Cerebellar nuclear complex (tissue), 1 donor: Measurements from ENCODE around the gene PIR.
A peak's percentile ranks its signal among the peaks of the same experiment; 100 is the strongest.

Experiments used
- DNase-seq, 2 experiments: peaks; one replicate each; lab custom pipeline; 2025; lab: John Stamatoyannopoulos, UW

PIR gene

DNA sequence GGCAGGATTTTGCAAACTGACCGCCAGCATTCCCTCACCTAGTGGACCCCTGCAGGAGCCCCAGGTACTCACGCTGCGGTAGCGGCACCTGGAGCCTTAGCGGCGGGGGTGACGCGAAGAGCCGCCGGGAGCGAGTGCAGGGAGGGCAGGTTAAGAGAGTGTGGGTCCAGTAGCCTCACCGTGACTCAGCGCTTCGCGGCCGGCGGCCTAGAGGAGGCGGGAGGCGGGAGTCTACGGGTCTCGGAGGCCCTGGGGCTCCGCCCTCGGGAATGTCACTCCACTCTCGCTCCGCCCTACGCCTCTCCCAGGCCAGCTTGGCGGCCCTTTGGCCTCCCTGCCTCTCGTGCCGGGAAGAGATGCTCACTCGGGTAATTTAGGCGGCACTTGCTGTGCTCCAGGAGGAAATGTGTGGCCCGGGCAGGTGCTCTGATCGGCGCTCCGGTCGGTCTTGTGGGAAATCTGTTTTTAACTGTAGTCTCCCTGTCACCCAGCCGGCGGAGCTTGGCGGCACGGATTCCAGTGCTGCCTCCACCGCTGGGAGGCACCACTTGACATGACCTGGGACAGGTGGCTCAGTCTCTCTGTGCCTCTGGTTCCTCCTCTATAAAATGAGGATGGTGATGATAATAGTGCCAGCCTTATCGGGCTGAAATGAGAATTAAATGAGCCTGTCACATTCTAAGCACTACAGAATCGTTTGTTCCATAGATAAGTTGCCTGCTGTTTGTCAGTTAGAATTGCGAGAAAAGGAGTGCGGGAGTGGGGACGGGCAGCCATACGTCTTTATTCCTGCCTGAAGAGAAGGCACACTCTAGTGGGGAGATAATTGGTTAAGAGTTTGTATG is at the start of gene PIR:
Gene PIR, minus strand, starts transcription at position 216 of the 845 bp plus-strand sequence. CDS start 2,076 bp downstream, outside the sequence.
- peak in 1 of 2 experiments; percentile 65 for DNase-seq

DNA sequence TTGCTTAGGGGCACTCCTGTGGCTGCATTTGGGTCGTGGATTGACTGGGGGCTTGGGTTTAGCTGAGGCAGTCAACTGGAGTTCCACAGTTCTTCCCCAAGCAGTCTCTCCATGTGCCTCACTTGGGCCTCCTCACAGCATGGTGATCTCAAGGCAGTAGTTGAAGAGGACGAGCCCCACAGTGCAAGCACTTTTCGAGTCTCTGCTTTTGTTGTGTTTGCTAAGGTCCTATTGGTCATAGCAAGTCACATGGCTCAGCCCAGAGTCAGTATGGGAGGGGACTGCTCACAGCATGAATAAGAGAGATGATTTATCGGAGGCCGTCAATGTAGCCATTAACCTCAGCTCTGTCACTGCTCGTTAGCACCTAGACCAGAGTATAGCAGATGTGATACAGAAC is 37.2 kb upstream of the PIR start:
- DNase-seq, result no peak

DNA sequence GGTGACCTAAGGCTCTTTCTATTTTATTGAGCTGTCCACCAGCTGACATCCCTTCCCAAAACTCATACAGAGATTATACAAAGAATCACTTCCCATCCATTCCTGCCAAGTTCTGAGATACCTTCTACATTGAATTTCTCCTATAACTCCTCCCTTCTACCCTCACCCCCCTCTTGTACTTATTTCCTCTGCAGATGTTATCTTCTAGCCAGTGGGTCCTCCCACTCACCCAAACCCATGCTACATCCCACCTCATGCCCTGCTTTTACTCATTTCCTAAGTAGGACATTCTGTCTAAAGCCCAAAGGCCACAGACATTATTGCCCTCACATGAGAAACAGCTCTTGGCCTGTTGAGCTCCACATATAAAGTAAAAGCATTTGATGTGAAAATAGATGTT is 36.0 kb upstream of the PIR start:
- no peak for DNase-seq

DNA sequence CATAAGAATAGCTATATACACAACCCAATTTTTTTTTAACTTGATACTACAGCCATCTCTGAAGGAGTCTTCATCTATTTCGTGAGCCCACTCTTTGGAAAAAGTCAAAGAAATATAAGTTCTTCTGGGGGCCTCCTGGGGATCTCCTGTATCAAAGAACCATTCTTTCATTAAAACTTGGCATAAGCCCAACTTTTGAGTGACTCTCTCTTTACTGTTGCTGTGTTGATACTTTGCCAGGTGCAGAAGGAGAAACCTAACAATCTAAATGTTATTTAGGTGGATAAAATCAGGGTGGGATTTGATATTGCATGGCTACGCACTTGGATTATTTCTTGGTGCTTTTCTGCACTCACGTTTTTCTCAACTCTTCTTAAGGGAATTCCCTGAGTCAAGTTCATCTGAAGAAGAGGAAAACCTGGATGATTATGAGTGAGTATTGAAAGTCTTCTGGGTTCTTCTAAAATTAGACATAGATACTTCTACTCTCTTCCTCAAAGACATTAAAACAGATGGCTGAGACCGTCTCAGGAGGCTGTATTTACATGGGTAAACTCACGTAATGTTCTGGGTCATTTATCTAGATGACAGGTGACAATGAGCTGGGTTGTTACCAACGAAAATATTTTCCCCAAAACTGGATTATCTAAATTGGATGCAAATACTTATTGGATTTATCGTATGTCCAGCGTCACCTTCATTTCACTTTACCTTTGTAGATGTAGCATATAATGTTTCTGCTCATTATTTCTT is 32.7 kb upstream of the PIR start:
- DNase-seq, result no peak

DNA sequence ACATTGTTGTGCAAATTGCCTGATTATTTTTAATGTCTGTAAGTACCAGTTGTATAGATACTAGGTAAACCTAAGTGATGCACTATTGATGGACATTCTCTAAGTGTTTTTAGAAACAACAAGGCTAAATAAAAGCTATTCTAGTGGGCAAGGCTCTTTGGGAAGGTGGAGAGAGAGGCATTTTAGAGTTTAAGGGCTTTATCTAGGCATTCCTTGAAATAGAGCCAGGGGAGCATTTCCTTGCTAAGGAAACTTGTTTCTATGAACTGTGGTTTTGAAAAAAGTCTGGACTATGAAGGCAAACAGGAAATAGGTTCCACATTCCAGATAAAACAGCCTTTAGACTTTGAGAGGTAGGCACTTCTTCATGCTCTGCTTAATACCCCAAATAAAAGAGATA is 31.3 kb upstream of the PIR start:
- no peak for DNase-seq

DNA sequence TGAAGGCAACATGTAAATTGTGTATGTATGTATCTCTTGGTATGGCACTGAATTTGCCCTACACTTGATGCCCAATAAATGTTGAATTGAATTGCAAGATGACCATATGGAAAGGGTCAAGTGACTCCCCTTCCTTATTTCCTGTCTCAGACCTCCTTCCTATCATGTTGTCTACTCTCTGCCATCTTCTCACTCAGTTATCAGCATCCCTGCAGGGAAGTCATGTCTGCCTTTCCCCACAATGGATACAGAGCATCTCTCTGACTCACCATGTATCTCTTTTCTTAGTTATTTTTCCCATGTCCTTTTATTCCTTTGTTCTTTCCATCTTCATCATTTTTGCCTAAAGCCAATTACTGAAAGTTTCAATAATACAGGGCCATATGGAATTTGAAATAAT is 30.0 kb upstream of the PIR start:
- DNase-seq, result no peak

DNA sequence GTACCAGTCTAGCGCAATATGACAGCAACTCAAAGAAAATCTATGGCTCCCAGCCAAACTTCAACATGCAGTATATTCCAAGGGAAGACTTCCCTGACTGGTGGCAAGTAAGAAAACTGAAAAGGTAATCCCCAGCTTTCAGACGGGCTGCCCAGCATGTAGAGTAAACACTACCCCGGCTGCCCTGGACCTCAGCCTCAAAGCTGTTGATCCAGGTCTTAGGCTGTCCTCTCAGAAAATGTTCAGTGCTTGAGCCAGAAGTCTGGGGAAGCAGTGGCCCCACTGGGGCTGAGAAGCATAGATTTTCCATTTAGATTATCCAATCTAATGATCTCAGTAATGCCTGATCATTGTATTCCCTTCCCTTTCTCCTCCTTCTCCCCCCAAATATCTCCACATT is 29.3 kb upstream of the PIR start:
- DNase-seq, result no peak

DNA sequence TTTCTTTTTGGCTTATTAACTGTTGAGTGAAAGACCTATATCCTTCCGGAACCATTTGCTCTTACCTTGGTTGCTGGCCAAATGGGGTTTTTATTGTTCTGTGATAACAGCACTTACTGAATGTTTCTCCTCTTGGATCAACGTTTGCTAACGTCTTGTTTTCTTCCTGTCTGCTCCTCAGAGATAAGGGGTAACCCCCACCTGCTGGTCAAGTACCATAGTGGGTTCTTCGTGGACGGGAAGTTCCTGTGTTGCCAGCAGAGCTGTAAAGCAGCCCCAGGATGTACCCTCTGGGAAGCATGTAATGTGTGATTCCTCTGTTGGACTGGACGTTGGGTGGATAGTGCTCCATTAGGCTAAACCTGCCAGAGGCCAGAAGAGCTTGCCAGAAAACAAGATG is 22.8 kb upstream of the PIR start:
- DNase-seq, result no peak

DNA sequence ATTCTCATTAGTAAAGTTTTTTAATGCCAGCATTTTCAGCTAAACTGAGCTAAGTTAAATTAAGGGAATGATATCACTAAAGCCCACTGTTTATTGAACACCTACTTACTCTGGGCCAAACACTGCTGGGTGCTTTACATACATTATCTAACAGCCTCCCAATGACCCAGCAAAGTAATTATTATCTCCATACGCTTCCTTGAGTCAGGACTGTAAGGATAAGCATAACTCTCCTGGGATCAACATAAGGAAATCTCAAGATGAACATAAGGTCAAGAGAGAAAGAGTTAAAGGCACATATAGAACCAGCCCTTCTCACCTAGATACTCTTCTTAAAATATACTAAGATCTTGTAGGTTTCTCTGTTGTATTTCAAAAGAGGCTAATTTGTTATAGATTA is 21.1 kb upstream of the PIR start:
- DNase-seq, result no peak

DNA sequence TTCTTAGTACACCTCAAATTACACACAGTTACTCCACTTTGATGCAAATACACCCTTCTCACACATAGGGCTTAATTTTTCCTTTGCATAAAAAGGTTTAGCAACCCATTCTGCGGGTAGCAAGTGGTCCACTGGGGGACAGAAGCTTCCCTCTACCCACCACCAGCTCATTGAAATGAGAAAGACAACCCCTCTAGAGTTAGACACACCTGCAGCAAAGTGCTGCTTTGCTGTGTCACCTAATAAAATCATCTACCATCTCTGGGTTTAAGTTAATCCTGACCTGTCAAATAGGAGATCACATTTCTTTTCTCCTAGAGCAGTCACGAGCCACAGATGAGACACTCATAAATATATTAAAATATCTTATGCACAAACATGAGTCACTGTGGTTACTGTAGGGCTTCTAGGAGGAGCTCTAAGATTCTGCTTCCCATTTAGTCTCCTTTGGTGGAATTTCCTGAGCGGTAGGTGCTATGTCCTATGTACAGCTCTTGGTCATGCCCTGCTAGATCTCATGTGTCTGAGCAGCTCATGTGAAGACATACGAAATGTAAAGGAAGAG is 19.4 kb upstream of the PIR start:
- no peak for DNase-seq

DNA sequence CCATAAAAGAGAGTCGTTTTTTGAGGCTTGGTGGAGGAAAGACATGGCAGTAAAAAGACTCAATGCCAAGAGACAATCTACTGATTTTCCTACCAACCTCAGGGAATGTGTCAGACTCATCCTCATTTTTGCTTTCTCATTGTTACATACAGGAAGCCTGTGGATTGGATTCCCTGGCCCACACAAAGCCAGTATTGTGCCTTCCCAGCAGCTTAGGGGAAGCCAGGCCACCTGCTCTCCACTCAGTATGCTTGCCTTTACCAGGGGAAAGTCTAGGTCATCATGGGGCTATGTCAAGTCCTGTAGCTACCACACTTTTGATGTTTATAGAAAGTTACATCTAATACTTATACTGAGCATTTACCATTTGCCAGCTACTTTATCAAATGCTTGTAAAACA is 18.4 kb upstream of the PIR start:
- DNase-seq, result no peak

DNA sequence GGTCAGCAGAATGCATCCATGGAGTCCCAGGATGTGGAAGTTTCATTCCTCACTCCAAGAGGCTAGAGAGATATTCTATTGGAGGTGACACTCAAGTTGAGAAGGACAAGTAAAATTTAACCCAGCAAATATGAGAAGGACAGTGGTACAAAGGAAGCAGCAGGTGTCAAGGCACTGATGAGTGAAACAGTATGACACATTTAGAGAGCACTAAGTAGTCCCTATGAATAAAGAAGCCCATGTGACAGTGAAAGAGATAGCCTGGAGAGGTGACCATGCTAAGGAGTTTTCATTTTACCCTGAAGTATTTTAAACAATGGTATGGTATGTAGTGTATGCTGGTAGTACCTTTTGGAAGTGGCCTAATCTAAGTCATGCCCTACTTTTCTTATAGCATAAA is 16.7 kb upstream of the PIR start:
- no peak for DNase-seq

DNA sequence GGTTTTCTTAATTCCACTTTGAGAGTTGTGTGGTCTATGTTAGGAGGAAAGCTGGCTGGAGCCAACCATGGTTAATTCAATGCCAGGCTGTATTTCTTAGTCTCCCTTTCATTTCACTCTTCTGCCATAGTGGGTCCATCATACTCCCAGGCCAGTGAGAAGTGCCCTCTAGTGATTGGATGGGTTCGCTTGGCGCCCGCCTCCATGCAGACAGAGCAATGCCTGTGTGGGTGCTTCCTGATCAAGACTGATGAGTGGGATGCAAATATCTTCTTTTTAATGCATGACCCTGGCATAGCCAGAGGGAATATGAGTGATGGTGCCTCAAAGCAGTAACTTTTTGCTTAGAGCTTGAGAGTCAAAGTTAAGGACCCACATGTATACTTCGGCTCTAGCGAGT is 13.9 kb upstream of the PIR start:
- no peak for DNase-seq

DNA sequence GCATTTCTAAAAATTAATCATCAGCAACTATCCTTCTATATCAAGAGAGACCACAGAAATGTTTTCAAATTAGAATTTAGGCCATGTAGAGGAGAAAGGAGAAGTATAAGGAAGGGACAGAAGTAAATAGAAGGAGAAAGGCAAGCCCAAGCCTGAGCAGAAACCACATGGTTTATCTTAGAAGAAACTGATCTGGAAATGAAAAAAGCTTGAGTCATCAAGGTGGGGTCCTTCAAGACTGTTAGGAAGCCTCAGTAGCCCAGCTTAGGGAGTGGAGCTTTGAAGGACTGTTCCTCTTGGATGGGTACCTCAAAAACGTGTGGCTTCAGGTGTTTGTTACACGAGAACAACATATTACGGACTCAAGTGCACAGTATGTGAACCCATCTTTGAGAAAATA is 12.0 kb upstream of the PIR start:
- DNase-seq, result no peak

DNA sequence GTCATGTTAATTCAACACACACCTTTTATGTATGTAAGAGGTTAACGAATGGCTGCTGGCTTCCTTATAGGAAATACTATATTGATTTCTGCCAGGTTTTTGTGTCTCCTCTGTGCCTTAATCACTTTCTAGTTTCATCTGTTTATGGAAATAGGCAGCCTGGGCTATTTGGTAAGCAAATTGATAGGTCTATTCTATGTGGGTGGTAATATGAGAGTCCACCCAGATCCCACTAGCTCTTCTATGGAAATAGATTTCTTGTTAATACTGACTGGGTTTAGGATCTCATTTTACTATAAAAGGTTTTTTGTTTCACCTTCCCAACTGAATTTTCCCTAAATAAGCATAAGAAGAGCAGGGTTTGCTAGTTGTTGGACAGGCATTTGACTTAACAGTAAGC is 11.5 kb upstream of the PIR start:
- no peak for DNase-seq

DNA sequence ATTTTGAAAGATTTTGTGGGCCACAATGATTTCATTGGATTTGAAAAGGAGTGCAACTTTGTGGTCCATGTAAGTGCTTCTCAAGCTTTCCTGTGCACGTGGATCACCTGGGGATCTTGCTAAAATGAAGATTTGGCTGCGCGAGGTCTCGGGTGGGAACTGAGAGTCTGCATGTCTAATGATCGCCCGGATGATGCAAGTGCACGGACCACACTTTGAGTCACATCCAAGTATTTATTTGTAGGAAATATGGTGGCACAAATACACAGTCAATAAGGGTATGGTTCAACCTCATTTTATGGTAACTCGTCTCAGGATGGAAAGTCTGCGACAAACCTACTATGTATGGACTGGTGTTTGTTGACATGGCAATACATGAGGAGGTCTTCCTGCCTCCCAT is 8.4 kb upstream of the PIR start:
- DNase-seq, result no peak

DNA sequence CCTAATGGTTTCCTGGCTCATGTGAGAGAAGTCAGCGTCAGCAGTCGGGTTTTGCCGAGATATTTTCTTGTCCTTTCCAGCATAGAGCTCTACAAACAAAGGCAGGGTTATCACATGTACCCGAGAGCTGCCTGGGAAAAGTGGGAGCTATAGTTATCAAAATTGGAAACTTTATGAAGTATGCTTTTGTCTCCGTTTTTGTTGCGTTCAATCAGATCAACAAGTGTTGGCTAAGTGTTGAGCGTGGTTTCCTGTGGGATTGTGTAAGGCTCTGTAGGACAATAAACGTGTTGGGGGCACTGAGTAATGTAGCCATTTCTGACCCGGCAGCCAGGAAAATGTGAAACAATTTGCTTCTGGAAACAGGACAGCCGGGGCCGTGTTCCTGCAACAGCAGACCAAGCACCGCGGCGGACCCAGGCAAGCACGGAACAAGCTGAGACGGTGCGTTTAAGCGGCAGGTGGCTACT is 7.4 kb upstream of the PIR start, which contains the start of gene BMX:
Gene BMX, plus strand, starts transcription at position 311 of the 470 bp plus-strand sequence. CDS start 7,547 bp downstream, outside the sequence.
- no peak for DNase-seq

DNA sequence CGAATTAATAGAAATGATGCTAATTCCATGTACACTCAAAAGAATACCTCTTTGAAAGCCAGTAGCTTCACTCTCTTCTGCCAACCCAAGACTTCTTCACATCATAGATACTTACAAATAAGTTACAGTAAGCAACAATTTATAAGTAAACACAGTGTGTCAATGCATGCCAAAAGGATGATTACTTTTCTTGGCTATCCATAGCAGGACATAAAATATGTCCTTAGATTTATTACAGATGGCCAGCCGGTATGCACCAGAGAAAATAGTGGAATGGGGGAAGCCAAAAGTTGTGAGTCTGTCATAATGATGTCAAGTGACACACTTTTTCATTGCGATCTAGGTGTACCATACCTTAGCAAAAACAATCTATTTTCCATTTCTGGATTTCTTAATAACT is 6.8 kb upstream of the PIR start:
- DNase-seq, result no peak

DNA sequence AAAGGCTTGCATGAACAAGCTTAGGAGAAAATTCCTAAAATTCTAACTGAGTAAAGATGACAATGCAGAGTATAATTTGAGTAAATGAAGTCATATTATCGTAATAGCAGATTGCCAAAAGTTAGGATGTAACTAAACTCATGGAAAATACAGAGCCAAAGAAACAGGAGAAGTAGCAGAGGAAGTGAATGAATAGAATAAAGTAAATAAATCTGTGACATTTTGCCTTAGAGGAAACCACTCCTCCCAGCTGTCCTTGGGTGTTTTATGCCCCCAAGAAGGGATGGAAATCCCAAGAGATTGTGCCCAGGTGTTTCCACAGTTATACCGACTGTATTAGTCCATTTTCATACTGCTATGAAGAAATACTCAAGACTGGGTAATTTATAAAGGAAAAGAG is 5.6 kb upstream of the PIR start:
- no peak for DNase-seq

DNA sequence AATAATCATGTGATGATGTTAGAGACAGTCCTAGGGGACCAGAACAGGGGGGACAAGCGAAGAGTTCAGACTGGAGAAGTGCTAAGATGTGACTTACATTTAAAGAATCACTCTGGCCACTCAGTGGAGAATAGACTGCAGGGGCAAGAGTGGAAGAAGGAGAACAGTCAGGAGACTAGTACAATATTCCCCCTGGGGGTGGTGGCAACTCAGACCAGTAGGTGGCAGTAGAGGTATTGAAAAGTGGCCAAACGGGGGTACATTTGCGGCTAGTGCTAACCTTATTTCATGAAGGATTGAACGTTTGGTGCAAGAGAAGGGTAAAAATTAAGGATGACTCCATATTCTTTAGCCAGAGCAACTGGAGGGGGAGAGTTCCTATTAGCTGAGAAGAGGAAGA is 4.7 kb upstream of the PIR start:
- DNase-seq, result no peak

DNA sequence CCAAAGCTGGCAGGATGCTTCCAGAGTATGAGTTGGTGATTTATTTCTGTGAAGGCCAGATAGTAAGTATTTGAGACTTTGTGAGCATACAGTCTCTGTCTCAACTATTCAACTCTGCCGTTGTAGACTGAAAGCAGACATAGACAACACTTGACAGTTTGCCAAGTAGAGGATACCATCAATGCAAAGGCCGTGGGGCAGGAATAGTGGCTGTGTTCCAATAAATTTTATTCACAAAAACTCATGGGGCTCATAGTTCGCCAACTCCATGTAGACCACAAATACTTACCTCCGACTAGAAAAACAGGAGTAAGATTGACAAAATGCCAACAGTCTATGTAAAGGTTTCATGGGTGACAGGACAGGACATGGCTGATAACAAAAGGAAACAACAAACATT is 3.7 kb upstream of the PIR start:
- no peak for DNase-seq

DNA sequence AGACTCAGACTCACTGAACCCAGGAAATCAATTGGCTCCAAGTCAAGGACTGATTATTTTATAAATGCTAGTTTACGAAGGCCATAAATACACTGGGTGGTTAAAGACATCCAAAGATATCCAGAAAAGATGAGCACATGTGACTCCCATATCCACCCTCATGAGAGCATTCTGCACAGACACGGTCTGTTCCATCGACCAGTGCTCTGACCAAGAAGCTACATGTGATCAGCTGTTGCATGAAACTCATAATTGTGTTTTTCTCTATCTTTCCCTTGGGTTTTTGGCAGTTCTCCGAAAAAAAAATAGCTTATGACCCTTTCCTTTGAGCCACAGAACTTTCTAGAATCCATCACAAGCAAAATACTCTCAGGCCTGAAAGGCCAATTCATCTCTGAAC is 2.7 kb upstream of the PIR start:
- DNase-seq, result no peak

DNA sequence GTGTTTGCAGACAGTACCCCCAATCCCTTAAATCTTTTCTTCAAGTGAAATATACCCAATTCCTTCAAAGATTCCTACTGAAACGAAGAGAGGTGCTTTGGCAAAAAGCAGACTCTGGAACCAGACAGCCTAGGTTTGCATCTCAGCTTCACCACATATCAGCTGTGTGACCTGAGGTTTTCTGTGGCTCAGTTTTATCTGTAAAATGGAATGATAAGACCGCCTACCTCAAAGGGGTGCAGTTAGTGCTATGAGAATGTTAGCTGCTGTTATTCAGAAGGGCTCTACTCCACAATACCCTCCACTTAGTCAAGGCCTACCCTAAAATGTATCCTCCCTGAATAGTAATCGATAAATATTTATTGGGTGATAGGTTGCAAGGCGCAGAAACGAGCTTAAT is 664 bp downstream of the PIR start:
- no peak for DNase-seq
